K562 (cell line): ENCODE results near the gene LDLR. TPM values are rescaled to one million over a fixed set of nuclear protein-coding genes. Genes with fewer than 3 reads are reported as not detected.

Experiments used
- ATAC-seq: fragments of 200-7000 bp; cut with Tn5 transposase; 3 replicates; pipeline ENCODE4 v1.9.1; 2020; ENCODE audit warnings: moderate library complexity
- BruUV-seq: library from RNA; stranded (reverse); fragments of 400-500 nt; replicated peaks from 2 replicates; lab custom pipeline; 2021; lab: Mats Ljungman, UMichigan
- CTCF ChIA-PET: fragments of 300-600 bp; formaldehyde crosslinking; extraction: SDS; loops from one replicate; lab custom pipeline; 2021; ENCODE audit warnings: low intra/inter-chr PET ratio; lab: Yijun Ruan, JAX
- POLR2A ChIA-PET: fragments of 300-600, 350-650 bp; sonication (Branson Sonifier 250); formaldehyde crosslinking; extraction: SDS; loops from one replicate; lab custom pipeline; 2021; ENCODE audit warnings: antibody characterized with exemption, inconsistent platforms; lab: Yijun Ruan, JAX
- DNase-seq, 4 experiments: peaks; one replicate each; pipeline versions ENCODE4 v3.0.0 to v3.0.0-alpha.2; 2011 to 2018; ENCODE audit warnings: low spot score in 3 of 4, mixed read lengths in 3 of 4; ENCODE audit errors: extremely low read depth in 1 of 4
- FAIRE-seq: peaks from 2 replicates; lab custom pipeline; 2011; peaks lifted over from hg19 to GRCh38; lab: Jason Lieb, UNC
- H2AFZ ChIP-seq: 2 replicates; pipeline ENCODE4 v1.6.0; 2011; ENCODE audit warnings: low read depth, low read length, control low read depth, inconsistent platforms
- H3K27ac ChIP-seq: fragments of 200-600 bp; 3 replicates; pipeline ENCODE4 v1.8.0; 2011; ENCODE audit warnings: low read depth, mild to moderate bottlenecking, control low read depth, inconsistent platforms, low read length, moderate library complexity, mixed read lengths; ENCODE audit errors: extremely low read depth
- H3K27me3 ChIP-seq, 2 experiments: fragments of 300-600 bp in 1 of 2; 2 replicates in 1 of 2; 3 replicates in 1 of 2; pipeline versions ENCODE4 v1.6.0 to v1.8.0; 2011; ENCODE audit warnings: inconsistent platforms in 2 of 2, low read length in 2 of 2, mild to moderate bottlenecking in 1 of 2, mixed read lengths in 1 of 2, moderate library complexity in 1 of 2; ENCODE audit not compliant: control insufficient read depth in 2 of 2, insufficient read depth in 2 of 2
- H3K36me3 ChIP-seq: fragments of 300-600 bp; 3 replicates; pipeline ENCODE4 v1.8.0; 2011; ENCODE audit warnings: mild to moderate bottlenecking, low read length, inconsistent platforms; ENCODE audit not compliant: control insufficient read depth, insufficient read depth
- H3K4me1 ChIP-seq, 2 experiments: fragments of 200-600 bp in 1 of 2; replicated peaks in 1 of 2; 2 replicates in 1 of 2; 3 replicates in 1 of 2; pipeline versions ENCODE4 v1.5.1 to v1.8.0; 2011; ENCODE audit warnings: inconsistent platforms in 2 of 2, low read length in 2 of 2, mild to moderate bottlenecking in 1 of 2, mixed read lengths in 1 of 2, moderate library complexity in 1 of 2; ENCODE audit not compliant: control insufficient read depth in 2 of 2, insufficient read depth in 2 of 2
- H3K4me2 ChIP-seq: 2 replicates; pipeline ENCODE4 v1.6.1; 2011; ENCODE audit warnings: low read length, control low read depth, inconsistent platforms, mixed read lengths; ENCODE audit not compliant: insufficient read depth
- H3K4me3 ChIP-seq: fragments of 200-600 bp; sonication (generic), shearing (Covaris generic); 2 replicates; pipeline ENCODE4 v1.5.1; 2016; ENCODE audit warnings: control low read depth, inconsistent platforms
- H3K79me2 ChIP-seq: fragments of 200-600 bp; 3 replicates; pipeline ENCODE4 v1.8.0; 2011; ENCODE audit warnings: low read length, inconsistent platforms; ENCODE audit not compliant: control insufficient read depth, insufficient read depth
- H3K9ac ChIP-seq, 2 experiments: 2 replicates each; pipeline versions ENCODE4 v1.6.0 to v1.6.1; 2011; ENCODE audit warnings: low read depth in 2 of 2, low read length in 2 of 2, control low read depth in 1 of 2, inconsistent platforms in 1 of 2, mild to moderate bottlenecking in 1 of 2, mixed read lengths in 1 of 2; ENCODE audit not compliant: insufficient read depth in 1 of 2
- H3K9me1 ChIP-seq: one replicate; pipeline ENCODE4 v1.6.0; 2011; ENCODE audit warnings: inconsistent platforms, mild to moderate bottlenecking, low read length, moderate library complexity; ENCODE audit not compliant: control insufficient read depth, insufficient read depth
- H3K9me3 ChIP-seq: replicated peaks from 2 replicates; pipeline ENCODE4 v1.5.1; 2011; ENCODE audit warnings: low read depth, low read length, inconsistent platforms; ENCODE audit not compliant: control insufficient read depth, insufficient read depth
- H4K20me1 ChIP-seq: replicated peaks from 2 replicates; pipeline ENCODE4 v1.6.1; 2011; ENCODE audit warnings: low read length, inconsistent platforms, mixed read lengths; ENCODE audit not compliant: control insufficient read depth, insufficient read depth
- CBFB ChIP-seq: sonication (generic); formaldehyde crosslinking; IDR thresholded peaks from 2 replicates; pipeline ENCODE4 v1.4.0; 2020; ENCODE audit warnings: mild to moderate bottlenecking, missing genetic modification reagents
- FOXJ3 ChIP-seq: sonication (generic); formaldehyde crosslinking; IDR thresholded peaks from 2 replicates; pipeline ENCODE4 v1.4.0; 2020; ENCODE audit warnings: mild to moderate bottlenecking, missing genetic modification reagents
- HDAC2 ChIP-seq: fragments of 450-650 bp; IDR thresholded peaks from 2 replicates; pipeline ENCODE4 v1.6.1; 2016; ENCODE audit warnings: mild to moderate bottlenecking
- HNRNPH1 ChIP-seq: fragments of 200-400 bp; formaldehyde crosslinking; optimal IDR thresholded peaks from 2 replicates; pipeline ENCODE3; 2017; ENCODE audit warnings: low read depth, mild to moderate bottlenecking, low read length, moderate library complexity
- KAT7 ChIP-seq: sonication (generic); formaldehyde crosslinking; IDR thresholded peaks from 2 replicates; pipeline ENCODE4 v1.8.0; 2022; ENCODE audit warnings: missing genetic modification reagents, mild to moderate bottlenecking, borderline replicate concordance
- PHF21A ChIP-seq: fragments of 450-650 bp; IDR thresholded peaks from 2 replicates; pipeline ENCODE4 v1.6.1; 2017; ENCODE audit warnings: low read depth, borderline replicate concordance
- TEAD2 ChIP-seq: fragments of 450-650 bp; IDR thresholded peaks from 2 replicates; pipeline ENCODE4 v1.6.1; 2016; ENCODE audit warnings: missing genetic modification characterization, control low read depth, missing compliant biosample characterization
- ZNF561 ChIP-seq: fragments of 450-650 bp; formaldehyde crosslinking; conservative IDR thresholded peaks from 2 replicates; pipeline ENCODE4 v1.4.0; 2020; ENCODE audit warnings: mild to moderate bottlenecking, moderate library complexity
- WGBS: fragments of 100-300 bp; shearing (Covaris generic); methylation state at CpG from one replicate; pipeline ENCODE4 v1.1.6; 2016; ENCODE audit warnings: low coverage, mixed read lengths; ENCODE audit not compliant: insufficient coverage; ENCODE audit errors: missing lambda C conversion rate; 5-methylcytosine and 5-hydroxymethylcytosine counted together
- in situ Hi-C: fragments of 300-500 bp; cut with MboI; formaldehyde crosslinking; loops from 4 replicates; pipeline ENCODE4 v1.15.0; 2018; ENCODE audit warnings: inconsistent platforms, mixed read lengths
- intact Hi-C: fragments of 100-400 bp; cut with micrococcal nuclease; formaldehyde crosslinking; loops from 2 replicates; pipeline ENCODE4 v1.14.2; 2022
- polyA plus RNA-seq, 8 experiments: library from polyadenylated mRNA; depleted of rRNA in 4 of 8; stranded (reverse) in 5 of 8; unstranded in 3 of 8; fragments of >200 nt; fragmentation: Nextera tagmentation in 2 of 8; fragmentation: Illumina TruSeq in 1 of 8; extraction: Ambion mirVana in 2 of 8; extraction: Trizol in 1 of 8; gene quantifications; 2 replicates each; pipeline versions ENCODE4 v1.2.1 to v1.2.3, GENCODE V29; 2011 to 2014; ENCODE audit warnings: inconsistent platforms in 1 of 8, missing spikeins in 1 of 8
- total RNA-seq, 7 experiments: library from RNA; depleted of rRNA in 6 of 7; stranded (reverse); fragments of >200 nt in 6 of 7; fragmentation: Illumina TruSeq in 2 of 7; extraction: Trizol in 2 of 7; gene quantifications; 2 replicates each; pipeline versions ENCODE4 v1.2.1 to v1.2.3, GENCODE V29; 2011 to 2021; ENCODE audit warnings: low replicate concordance in 1 of 7
- TF ChIP-seq, protein P1 (sequence below), 2 experiments: fragments of 450-650 bp; IDR thresholded peaks; 2 replicates each; pipeline ENCODE4 v1.6.1; 2018; ENCODE audit warnings: mild to moderate bottlenecking in 2 of 2, low read depth in 1 of 2; ENCODE audit not compliant: partially characterized antibody in 2 of 2
- TF ChIP-seq, protein P2 (sequence below): fragments of 450-650 bp; IDR thresholded peaks from 2 replicates; pipeline ENCODE4 v1.6.1; 2016; ENCODE audit warnings: antibody characterized with exemption
- TF ChIP-seq, protein P3 (sequence below): fragments of 450-650 bp; IDR thresholded peaks from 2 replicates; pipeline ENCODE4 v1.7.1; 2018; ENCODE audit warnings: mild to moderate bottlenecking, low read depth; ENCODE audit not compliant: partially characterized antibody
- TF ChIP-seq, protein P4 (sequence below): fragments of 250-450 bp; sonication (Bioruptor Pico); IDR thresholded peaks from 2 replicates; pipeline ENCODE4 v1.8.0; 2021; ENCODE audit warnings: mild to moderate bottlenecking, moderate library complexity

The LDLR gene
- total and polyA plus RNA-seq, 9 of the 15 experiments (the other 6 are each of a cell fraction or from before 2014, with no cell fraction given) = 19.9 to 114 (median 56.3) TPM

DNA sequence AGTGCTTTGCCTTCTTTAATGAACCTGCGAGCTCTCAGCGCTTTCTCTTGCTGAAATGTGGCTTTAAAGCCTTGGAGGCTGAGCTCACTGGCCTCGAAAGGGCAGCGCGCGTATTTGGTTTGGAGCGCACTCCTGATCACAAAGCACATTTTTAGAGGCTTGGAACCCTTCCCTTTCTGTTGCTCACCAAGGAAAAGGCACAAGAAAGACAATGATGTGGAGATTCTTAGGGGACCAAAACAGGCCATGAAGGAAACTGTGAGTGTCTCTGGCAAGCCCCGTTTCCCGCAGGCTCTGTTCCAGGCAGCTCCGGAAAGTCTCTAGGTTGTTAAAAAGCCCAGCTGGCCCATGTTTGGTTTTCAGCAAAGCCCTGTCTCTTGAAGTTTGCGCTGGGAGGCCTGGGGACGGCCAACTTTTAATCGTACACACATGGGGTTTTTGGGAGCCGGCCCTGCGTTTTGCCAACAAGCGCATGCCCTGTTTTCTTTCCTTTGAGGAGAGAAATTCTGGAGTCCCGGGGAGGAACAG is 75.7 kb downstream of the LDLR start:
- H3K4me3 ChIP-seq = no peak overlapping the region
- no peaks in the 10 kb centered on the region for H3K27me3 ChIP-seq
- H3K9me1 ChIP-seq = no peaks in the 10 kb centered on the region
- BruUV-seq = no TSS peak
- H3K4me1 ChIP-seq = peaks cover 3 to 4% of the 10 kb centered on the region in 2 experiments; a peak in 4 of 5 replicates
- H3K36me3 ChIP-seq = peaks cover 26% of the 10 kb centered on the region; the same call in 2 of the 3 replicates
- no peak overlapping the region for H3K4me2 ChIP-seq
- H2AFZ ChIP-seq = no peak overlapping the region
- H4K20me1 ChIP-seq = no peaks in the 10 kb centered on the region
- no peak for ATAC-seq
- ChIA-PET POLR2A (interaction anchor here (0.8 to 1.6 kb wide), 4 partner anchors 10 to 200 kb away, joined by 3 to 7 read pairs (median 6); no protein-coding TSS in a partner anchor), CTCF (no interaction called here)
- no peak for FAIRE-seq
- intact Hi-C loops (no loop called here), in situ Hi-C loops (no loop called here)
- H3K79me2 ChIP-seq = no peaks in the 10 kb centered on the region
- 78% methylated on average over 17 of the region's 17 CpGs for WGBS
- no peak overlapping the region for H3K27ac ChIP-seq
- no peak overlapping the region for H3K9ac ChIP-seq
- no peaks in the 10 kb centered on the region for H3K9me3 ChIP-seq
- no peak for DNase-seq
- TF ChIP-seq, protein P1, sequence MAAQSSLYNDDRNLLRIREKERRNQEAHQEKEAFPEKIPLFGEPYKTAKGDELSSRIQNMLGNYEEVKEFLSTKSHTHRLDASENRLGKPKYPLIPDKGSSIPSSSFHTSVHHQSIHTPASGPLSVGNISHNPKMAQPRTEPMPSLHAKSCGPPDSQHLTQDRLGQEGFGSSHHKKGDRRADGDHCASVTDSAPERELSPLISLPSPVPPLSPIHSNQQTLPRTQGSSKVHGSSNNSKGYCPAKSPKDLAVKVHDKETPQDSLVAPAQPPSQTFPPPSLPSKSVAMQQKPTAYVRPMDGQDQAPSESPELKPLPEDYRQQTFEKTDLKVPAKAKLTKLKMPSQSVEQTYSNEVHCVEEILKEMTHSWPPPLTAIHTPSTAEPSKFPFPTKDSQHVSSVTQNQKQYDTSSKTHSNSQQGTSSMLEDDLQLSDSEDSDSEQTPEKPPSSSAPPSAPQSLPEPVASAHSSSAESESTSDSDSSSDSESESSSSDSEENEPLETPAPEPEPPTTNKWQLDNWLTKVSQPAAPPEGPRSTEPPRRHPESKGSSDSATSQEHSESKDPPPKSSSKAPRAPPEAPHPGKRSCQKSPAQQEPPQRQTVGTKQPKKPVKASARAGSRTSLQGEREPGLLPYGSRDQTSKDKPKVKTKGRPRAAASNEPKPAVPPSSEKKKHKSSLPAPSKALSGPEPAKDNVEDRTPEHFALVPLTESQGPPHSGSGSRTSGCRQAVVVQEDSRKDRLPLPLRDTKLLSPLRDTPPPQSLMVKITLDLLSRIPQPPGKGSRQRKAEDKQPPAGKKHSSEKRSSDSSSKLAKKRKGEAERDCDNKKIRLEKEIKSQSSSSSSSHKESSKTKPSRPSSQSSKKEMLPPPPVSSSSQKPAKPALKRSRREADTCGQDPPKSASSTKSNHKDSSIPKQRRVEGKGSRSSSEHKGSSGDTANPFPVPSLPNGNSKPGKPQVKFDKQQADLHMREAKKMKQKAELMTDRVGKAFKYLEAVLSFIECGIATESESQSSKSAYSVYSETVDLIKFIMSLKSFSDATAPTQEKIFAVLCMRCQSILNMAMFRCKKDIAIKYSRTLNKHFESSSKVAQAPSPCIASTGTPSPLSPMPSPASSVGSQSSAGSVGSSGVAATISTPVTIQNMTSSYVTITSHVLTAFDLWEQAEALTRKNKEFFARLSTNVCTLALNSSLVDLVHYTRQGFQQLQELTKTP (IDR thresholded peaks at IDR 0.05; ENCODE audit: low read depth in 1 of 2, partially characterized antibody in 2 of 2) = no peak
- TF ChIP-seq, protein P2, sequence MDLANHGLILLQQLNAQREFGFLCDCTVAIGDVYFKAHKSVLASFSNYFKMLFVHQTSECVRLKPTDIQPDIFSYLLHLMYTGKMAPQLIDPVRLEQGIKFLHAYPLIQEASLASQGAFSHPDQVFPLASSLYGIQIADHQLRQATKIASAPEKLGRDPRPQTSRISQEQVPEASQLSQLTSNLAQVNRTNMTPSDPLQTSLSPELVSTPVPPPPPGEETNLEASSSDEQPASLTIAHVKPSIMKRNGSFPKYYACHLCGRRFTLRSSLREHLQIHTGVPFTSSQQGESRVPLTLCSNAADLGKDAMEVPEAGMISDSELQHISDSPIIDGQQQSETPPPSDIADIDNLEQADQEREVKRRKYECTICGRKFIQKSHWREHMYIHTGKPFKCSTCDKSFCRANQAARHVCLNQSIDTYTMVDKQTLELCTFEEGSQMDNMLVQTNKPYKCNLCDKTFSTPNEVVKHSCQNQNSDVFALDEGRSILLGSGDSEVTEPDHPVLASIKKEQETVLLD = no peak
- no peak for TF ChIP-seq TEAD2 (tag)
- no peak for TF ChIP-seq HDAC2
- TF ChIP-seq, protein P3, sequence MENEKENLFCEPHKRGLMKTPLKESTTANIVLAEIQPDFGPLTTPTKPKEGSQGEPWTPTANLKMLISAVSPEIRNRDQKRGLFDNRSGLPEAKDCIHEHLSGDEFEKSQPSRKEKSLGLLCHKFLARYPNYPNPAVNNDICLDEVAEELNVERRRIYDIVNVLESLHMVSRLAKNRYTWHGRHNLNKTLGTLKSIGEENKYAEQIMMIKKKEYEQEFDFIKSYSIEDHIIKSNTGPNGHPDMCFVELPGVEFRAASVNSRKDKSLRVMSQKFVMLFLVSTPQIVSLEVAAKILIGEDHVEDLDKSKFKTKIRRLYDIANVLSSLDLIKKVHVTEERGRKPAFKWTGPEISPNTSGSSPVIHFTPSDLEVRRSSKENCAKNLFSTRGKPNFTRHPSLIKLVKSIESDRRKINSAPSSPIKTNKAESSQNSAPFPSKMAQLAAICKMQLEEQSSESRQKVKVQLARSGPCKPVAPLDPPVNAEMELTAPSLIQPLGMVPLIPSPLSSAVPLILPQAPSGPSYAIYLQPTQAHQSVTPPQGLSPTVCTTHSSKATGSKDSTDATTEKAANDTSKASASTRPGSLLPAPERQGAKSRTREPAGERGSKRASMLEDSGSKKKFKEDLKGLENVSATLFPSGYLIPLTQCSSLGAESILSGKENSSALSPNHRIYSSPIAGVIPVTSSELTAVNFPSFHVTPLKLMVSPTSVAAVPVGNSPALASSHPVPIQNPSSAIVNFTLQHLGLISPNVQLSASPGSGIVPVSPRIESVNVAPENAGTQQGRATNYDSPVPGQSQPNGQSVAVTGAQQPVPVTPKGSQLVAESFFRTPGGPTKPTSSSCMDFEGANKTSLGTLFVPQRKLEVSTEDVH = no peak
- no peak for TF ChIP-seq CBFB (CRISPR knock-in tag)
- no peak for TF ChIP-seq ZNF561 (CRISPR knock-in tag)
- TF ChIP-seq KAT7 (CRISPR knock-in tag) = no peak
- TF ChIP-seq PHF21A = no peak
- TF ChIP-seq FOXJ3 (CRISPR knock-in tag) = no peak
- TF ChIP-seq, protein P4, sequence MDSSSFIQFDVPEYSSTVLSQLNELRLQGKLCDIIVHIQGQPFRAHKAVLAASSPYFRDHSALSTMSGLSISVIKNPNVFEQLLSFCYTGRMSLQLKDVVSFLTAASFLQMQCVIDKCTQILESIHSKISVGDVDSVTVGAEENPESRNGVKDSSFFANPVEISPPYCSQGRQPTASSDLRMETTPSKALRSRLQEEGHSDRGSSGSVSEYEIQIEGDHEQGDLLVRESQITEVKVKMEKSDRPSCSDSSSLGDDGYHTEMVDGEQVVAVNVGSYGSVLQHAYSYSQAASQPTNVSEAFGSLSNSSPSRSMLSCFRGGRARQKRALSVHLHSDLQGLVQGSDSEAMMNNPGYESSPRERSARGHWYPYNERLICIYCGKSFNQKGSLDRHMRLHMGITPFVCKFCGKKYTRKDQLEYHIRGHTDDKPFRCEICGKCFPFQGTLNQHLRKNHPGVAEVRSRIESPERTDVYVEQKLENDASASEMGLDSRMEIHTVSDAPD = no peak
- no peak for TF ChIP-seq HNRNPH1
